ENCODE data around the gene OSBPL6.

The OSBPL6 gene

DNA sequence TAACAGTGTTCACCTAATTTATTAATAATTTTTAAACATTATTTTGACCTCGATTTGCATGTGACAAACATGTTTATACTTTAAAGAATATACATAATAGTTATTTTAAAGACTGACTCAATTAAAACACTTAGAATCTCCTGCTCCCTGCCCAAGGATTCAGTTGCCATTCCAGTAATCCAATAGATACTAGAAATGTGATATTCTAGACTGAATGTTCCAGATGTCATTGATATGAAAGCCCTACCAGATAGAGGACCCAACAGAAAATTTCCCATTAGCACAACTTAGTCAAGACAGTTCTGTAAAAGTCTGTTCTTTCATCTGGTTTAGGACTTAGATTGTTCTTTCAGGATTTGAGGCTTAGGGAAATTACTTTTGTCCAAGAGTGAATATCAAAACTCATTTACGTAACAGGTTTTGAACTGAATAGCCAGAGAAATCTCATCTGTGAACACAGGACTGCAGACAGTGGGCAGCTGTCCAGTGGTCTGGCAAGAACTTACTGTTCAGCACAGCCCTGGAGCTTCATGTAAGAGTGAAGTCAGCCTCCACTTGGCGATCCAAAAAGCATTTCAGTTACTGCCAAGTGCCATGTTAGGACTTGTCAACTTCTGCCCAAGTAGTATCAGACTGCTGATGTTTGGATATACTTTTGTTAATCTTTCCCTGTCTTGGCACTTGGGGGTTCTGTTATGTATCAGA lies 77.5 kb downstream of the OSBPL6 start:
- TF ChIP-seq, protein P1, sequence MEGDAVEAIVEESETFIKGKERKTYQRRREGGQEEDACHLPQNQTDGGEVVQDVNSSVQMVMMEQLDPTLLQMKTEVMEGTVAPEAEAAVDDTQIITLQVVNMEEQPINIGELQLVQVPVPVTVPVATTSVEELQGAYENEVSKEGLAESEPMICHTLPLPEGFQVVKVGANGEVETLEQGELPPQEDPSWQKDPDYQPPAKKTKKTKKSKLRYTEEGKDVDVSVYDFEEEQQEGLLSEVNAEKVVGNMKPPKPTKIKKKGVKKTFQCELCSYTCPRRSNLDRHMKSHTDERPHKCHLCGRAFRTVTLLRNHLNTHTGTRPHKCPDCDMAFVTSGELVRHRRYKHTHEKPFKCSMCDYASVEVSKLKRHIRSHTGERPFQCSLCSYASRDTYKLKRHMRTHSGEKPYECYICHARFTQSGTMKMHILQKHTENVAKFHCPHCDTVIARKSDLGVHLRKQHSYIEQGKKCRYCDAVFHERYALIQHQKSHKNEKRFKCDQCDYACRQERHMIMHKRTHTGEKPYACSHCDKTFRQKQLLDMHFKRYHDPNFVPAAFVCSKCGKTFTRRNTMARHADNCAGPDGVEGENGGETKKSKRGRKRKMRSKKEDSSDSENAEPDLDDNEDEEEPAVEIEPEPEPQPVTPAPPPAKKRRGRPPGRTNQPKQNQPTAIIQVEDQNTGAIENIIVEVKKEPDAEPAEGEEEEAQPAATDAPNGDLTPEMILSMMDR (IDR thresholded peaks at IDR 0.05; ENCODE audit: insufficient read depth, low read depth, low read length, missing control alignments), result no peak
- no peak overlapping the region for H3K4me3 ChIP-seq (ENCODE audit: low read depth, low read length)
- no peak for DNase-seq (ENCODE audit: low read depth)

DNA sequence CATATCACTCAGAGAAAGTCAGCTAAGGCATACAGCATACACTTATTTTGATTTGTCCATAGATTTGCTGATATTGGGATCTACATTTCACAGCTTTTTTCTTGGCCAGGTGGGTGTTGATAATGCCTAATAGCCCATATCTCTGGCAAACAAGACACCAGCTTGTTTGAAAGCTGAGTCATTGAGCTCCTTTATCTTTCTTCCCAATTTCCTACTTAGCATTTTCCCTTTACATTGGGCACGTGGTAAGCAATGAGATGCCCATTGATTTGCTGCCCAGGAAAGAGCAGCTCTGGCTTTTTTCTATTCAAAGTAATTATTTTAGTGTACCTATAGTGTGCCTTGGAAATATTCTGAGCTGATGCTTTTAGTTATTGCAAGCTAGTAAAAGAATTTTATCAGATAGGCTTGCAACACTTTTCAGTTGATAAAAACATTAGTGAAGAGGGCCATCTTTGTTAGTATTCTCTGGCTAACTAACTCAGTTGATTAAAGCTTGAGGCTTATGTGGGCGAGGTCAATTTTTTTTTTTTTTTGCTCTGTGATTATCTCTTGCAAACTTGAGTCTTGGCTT lies 79.6 kb downstream of the OSBPL6 start:
- no peak for DNase-seq (ENCODE audit: low read depth)
- H3K4me3 ChIP-seq (ENCODE audit: low read depth, low read length), result no peak overlapping the region
- TF ChIP-seq, protein P1 (IDR thresholded peaks at IDR 0.05; ENCODE audit: insufficient read depth, low read depth, low read length, missing control alignments), result no peak

DNA sequence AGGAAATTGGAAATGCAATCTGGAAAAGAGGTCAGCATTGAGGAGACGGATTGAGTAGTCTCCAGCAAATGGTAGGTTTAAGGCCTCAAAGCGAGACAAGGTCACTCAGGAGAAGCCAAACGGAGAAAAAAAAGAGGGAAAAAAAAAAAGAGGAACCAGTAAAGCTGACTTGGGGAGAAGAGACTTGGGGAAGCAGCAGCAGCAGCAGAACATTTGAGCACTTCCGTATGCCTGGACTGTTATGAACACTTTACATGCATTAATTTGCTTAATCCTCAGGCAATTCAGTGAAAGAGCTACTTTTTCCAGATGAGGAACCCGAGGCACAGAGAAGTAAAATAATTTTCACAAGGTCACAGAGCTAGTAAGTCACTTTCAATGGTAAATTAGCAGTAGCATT lies 81.3 kb downstream of the OSBPL6 start:
- TF ChIP-seq, protein P1 (IDR thresholded peaks at IDR 0.05; ENCODE audit: insufficient read depth, low read depth, low read length, missing control alignments), result no peak
- DNase-seq (ENCODE audit: low read depth), result no peak
- H3K4me3 ChIP-seq (ENCODE audit: low read depth, low read length), result no peak overlapping the region

DNA sequence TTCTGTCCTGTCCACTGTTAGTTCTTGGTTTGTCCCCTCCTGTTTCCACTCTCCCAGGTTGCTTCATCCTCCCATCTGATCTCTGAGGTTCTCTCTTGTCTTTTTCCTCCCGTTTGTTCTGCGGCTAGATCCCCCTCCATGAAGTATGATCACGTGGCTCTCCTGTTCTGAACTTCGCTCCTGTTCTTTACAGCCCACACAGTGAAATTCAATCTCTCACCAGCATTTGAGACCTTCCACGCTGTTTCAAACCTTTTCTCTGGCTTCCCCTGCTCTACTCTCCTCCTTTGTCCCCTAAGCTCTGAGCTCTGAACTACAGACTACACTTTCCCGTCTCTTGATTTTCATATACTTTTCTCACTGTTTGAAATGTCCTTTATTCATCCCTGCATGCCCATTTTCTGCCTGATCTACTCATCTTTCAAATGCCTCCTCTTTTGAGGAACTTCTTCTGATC lies 83.5 kb downstream of the OSBPL6 start:
- no peak for DNase-seq (ENCODE audit: low read depth)
- TF ChIP-seq, protein P1 (IDR thresholded peaks at IDR 0.05; ENCODE audit: insufficient read depth, low read depth, low read length, missing control alignments), result no peak

DNA sequence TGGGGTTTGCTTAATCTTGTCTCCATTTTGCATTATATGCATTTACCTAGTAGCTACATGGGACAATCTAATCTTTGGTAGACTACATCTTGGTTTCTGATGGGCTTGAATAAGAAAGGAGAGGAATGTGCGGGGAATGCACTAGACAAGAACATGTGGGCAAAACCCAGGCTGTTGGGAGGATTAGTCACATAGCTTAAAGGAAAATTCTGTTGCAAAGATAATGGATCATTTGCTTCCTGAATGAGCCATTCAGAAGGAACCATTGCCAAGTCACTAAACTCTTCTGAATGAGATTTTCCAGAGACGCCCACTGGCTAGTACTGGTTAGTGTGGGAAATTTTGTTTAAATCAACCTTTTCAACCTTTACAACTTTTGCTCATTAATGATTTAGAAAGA lies 84.8 kb downstream of the OSBPL6 start:
- no peak for DNase-seq (ENCODE audit: low read depth)
- TF ChIP-seq, protein P1 (IDR thresholded peaks at IDR 0.05; ENCODE audit: insufficient read depth, low read depth, low read length, missing control alignments), result no peak
- H3K4me3 ChIP-seq (ENCODE audit: low read depth, low read length), result no peak overlapping the region

More for the DNA sequence above, 83.5 kb downstream of the OSBPL6 start:
- H3K4me3 ChIP-seq (ENCODE audit: low read depth, low read length), result no peak overlapping the region

DNA sequence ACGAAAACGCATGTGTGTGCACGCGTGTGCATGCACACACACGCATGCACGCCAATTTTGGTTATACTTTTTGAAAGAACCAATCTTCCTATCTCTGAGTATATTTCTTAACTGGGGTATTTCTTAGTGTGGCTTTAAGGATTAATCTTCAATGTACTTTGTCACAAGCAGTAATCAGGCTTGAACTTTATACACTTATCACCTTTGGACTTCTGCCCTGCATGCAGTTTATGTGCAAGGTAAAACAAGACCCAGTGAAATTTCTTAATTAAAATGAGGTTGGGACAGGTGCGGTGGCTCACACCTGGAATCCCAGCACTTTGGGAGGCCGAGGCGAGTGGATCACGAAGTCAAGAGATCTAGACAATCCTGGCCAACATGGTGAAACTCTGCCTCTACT lies 85.3 kb downstream of the OSBPL6 start:
- DNase-seq (ENCODE audit: low read depth), result no peak
- H3K4me3 ChIP-seq (ENCODE audit: low read depth, low read length), result no peak overlapping the region
- TF ChIP-seq, protein P1 (IDR thresholded peaks at IDR 0.05; ENCODE audit: insufficient read depth, low read depth, low read length, missing control alignments), result no peak
